Endometrium (tissue), 2 donors: ENCODE measurements around the gene SVIP.

Source experiments
- FAIRE-seq: peaks from 2 replicates; lab custom pipeline; 2012; peaks lifted over from hg19 to GRCh38; lab: Jason Lieb, UNC
- donor health status: control.
- donor health status: control.

Gene SVIP, protein sequence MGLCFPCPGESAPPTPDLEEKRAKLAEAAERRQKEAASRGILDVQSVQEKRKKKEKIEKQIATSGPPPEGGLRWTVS

DNA sequence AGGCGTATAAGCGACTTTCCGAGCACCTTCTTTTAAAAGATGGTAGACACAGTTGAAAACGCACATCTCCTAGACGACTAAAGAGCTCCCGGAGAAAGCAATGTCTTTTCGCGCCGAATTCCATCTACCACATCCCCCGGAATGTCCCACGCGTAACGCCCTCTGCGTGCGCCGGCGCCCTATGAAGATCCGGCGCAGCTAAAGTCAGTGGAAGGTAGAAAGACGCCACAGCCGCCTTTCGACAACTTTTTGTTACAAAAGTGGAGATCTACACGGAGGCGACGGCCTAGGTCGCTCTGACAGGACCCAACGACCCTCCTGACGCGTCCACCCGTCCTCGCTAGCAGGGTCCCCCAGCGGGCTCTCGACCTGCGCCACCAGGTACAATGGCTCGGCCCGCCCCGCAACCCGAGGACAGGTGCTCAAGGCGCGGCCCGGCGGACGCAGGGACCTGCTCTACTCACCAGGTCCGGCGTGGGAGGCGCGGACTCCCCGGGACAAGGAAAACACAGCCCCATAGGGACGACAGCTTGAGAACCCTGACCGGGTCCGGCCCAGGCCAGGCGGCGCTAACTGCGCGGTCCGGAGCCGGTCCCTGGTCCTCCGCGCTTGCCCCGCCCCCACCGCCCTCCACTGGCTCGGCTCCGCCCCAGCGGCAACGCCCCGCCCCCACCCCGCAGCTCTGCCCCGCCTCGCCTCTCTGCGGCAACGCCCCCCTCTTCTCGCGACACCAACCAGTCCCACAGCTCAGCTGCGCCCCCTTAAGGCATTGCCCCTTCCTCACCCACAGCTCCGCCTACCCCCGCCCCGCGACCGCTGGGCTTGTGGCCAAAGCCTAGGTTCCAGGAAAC lies at the start of gene SVIP:
SVIP (minus strand) TSS at position 571 of the 851 bp plus-strand sequence; CDS start at position 518, 53 bp downstream.
- FAIRE-seq = no peak

DNA sequence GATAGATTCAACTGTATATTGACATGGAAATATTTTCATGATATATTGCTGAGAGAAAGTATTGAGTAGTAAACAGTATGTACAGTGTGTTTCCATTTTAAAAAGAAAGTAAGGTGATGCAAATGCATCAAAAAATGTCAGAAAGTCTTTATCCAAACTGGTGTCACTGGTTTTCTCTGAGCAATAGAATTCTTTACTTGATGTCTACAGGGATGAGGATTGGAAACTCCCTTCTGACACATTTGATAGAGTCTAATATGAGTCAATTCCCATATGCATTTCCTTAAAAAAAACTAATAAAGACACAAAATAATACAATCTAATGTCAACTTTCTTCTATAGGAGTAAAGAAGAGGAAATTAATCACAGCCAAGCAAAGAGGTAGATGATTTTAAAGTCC lies 49.0 kb upstream of the SVIP start:
- no peak for FAIRE-seq

DNA sequence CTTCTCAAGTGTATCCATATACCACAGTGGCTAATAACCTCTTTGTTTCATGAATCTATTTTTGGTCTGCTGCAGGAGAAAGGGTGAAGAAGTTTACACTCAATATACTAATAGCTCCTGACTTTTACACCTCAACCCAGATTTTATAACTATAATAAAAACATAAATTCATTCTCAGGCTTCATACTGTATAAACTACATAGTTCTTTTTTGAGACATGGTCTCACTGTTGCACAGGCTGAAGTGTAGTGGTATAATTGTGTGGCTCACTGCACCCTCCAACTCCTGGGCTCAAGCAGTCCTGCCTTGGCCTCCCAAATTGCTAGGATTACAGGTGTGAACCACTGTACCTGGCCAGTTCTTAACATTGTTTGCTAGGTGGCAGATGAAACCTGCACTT lies 48.4 kb upstream of the SVIP start:
- no peak for FAIRE-seq

DNA sequence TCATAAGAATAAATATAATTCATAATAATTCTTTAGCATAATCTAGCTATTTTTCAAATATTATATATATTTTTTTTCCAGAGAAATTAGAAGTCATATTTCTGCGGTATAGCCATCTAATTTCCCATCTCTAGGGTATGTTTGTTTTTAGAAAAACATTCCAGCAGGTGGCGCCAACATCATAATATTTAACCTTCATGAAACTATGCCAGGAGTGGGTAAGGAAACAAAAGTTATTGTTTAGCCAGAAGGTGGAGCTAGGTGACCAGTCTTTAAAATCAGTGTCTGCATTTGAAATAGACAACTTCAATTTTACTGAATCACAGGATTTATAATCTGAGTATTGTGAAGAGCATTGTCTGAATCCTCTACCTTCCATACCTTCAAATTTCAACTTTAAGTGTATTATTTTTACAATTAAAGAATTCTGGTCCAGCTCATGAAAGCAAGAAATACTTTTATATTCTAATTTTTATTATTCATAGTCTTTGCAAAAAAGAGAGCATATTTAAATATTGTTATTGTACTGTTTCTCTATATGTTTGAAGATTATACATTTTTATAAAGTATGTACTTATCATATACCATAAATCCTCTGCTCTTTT lies 46.4 kb upstream of the SVIP start:
- FAIRE-seq = peak; percentile 99

DNA sequence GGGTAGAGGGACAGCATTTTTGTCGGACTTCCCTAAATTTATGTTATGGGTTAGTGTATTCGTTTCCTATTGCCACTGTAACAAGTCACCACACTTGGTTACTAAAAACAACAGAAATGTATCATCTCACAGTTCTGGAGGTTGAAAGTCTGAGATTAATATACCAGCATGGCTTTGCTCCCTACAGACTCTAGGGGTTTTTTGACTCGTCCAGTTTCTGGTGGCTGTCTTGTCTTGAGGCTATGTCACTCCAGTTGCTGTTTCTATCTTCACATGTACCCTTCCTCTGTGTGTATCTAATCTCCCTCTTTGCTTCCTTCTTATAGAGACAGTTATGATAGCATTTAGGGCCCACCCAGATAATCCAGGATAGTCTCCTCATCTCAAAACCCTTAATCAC lies 39.7 kb upstream of the SVIP start:
- no peak for FAIRE-seq

DNA sequence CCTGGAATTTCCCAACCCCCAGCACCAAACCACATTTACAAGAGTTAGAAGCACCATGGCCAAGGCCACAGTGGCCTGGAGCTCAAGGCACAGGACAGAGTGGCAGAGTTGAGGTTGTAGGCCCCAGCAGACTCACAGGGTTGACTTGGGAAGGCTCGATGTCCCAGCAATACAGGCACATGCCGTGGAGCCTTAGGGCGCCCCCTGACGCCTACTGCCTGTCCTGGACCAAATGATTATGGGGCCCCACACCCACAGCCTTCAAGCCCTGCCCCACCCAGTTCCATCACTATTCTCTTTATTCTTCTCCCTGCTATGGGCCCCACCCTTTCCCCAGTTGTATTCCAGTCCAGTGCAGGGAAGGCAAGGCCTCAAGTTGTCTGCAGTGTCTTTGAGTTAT lies 30.6 kb upstream of the SVIP start, which contains the start of gene CCDC179:
CCDC179 (minus strand) TSS at position 234 of the 400 bp plus-strand sequence; CDS start at position 181, 53 bp downstream.
- FAIRE-seq = no peak

DNA sequence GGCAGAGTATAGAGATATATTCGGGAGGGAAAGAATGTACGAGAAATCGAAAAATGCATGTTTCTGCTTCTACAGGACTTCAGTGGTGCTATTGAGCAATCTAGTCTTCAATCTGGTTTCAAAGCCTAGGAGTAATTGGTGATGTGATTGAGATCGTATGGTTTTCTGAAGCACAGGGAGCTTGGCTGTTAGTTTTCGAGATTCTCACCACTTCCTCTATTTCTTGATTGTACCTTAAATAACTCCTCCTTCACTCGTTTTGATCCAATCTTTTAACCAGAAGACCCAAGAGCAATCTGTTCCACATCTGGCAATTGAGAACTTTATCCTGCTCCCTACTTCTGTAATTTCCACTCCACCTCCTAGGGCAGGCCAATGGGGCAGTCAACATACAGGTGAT lies 30.2 kb upstream of the SVIP start:
- FAIRE-seq = no peak

DNA sequence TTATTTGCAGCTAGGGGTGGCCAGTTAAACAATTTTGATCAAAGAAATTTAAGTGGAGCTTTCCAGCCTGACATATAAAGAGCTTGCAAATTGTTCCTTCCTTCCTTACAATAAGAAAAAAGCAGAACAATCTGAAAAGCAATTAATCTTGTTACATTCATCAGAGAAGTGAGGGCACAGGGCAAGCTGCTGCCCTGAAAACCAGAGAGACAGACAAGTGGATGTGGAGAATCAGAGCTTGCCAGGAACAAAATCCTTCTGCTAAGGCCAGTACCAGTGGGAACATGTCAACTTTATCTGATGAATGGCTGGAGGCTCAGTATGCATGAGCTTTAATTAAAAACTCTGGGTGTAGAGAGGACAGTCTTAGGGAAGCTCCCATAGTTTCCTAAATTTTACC lies 21.9 kb upstream of the SVIP start:
- no peak for FAIRE-seq

DNA sequence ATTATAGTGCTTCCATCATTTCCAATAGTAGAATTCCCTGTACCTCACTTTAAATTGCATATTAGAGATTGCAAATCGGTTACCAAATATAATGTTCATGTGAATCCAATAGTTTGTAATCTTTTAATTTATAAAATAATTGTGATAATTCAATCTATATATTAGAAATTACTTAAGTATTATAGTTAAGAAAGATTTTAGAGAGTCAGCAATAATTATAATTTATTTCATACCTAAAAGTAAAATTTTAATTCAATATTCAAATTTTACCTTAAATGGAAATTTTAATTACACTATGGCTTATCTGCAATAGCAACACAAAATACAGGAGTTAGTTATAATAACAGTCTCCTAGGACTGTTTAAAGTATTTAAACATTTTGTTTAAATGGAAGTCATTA lies 17.1 kb upstream of the SVIP start:
- no peak for FAIRE-seq

DNA sequence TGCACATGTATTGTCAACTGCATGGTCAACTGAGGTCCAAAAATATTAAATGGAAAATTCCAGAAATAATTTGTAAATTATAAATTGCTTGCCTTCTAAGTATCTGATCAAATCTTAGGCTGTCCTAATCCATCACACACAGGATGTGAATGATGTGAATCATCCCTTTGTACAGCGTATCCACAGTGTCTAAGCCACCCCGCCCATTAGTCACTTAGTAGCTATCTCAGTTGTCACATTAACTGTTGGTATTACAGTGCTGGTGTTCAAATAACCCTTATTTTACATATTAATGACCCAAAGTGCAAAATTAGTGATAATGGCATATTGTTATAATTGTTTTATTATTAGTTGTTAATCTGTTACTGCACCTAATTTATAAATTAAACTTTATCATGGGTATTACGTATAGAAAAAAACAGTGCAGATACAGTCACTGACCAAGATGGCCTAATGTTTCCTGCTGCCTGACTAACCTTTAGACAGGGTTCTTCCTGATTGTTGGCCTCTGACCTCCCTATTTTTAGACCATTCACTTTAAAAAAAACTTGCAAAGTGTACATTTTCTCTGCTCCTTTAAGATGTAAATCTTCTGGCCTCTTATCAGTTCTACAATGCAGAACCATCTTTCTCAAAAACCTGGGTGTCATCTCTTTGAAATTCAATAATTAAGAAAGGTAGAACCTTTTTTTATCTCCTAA lies 2.9 kb upstream of the SVIP start:
- FAIRE-seq = no peak

DNA sequence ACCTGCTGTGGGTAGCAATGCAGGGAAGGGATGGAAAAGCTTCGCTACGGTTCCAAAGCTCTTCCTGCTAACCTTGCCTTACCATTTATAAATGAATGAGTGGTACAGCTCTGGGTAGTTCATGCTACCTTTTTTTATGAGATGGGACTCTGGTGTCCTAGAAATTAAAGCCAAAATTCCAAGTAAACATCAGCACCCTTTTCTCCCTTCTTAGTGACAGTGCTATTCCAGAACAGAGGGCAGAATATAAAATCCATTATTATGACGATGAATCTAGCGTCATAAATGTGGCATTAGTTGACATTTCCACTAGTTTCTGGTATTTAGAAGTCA lies 447 bp upstream of the SVIP start:
- FAIRE-seq = no peak

DNA sequence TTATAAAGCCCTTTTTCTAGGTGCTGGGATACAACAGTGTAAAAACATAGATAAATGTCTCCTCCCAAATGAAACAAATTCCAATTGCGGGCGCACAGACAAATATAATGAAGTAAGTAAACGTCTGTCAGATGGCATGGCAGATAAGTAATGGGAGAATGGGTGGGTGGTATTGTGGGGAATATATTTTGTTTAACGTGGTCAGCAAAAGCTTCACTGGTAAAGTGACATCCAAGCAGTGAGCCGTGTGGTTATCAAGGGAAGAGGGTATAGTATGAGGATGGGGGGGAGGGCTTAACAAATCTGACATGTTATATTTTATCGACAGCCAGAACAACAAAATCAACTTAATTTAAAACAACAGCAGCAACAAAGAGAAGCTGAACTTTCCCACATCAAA lies 1.2 kb downstream of the SVIP start:
- FAIRE-seq = no peak

DNA sequence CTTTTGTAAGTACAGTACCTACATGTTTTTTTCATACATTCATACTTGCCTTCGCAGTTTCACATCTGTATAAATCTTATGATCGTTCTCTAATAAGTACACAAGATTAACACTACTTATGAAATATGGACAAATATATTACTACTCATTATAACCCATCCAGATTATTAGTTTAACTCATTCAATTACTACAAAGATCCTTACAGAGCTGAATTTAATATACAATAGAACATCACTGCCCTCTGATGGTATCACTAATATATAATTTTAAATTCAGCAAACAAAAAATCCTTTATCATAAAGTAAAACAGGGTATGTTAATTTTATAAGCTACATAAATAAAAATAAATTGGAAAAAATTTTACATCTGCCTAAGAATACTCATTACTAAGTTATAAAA lies 7.4 kb downstream of the SVIP start:
- FAIRE-seq = no peak

DNA sequence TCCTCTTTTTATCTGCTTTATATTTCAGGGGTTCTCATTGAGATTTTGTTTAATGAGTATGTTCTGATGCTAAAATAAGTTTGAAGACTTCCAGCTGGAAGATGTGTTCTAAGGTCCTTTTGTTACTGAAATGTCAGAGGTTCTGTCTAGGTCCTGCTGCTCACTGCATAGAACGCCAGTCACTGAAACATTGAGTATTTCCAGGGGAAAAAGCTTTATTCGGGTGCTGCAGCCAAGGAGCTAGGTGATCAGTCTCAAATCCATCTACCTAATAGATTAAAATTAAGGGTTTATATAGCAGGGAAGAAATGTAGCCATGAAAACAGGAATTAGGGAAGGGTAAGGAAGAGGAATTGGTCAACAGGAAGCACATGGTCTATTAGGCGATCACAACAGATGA lies 19.7 kb downstream of the SVIP start:
- FAIRE-seq = no peak

DNA sequence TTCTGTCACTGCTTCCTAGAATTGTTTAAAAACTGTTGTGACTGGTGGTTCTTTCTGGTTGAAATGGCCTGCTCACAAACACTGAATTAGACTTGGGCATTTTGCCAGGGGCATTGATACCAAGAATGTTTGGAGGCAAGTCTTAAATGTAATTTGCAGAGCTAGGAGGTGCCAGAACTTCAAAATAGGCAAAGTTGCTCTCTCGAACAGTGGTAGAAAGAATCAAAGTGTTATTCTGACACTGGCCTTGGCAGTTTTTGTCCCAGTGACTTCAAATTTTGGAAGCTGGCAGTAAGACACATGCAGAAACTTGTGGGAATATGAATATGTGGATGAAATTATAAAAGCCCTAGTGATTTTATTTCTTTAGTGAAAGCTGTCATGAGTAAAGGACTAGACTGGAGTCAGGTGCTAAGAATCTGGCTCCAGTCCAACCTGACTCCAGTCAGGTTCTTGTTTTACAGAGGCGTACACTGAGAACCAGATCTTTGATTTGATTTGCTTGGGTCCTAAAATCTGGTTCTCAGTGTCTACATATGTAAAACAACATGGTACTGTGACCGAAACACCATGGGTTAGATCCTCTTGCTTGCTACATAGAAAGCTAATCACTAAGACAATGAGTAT lies 20.9 kb downstream of the SVIP start:
- no peak for FAIRE-seq

DNA sequence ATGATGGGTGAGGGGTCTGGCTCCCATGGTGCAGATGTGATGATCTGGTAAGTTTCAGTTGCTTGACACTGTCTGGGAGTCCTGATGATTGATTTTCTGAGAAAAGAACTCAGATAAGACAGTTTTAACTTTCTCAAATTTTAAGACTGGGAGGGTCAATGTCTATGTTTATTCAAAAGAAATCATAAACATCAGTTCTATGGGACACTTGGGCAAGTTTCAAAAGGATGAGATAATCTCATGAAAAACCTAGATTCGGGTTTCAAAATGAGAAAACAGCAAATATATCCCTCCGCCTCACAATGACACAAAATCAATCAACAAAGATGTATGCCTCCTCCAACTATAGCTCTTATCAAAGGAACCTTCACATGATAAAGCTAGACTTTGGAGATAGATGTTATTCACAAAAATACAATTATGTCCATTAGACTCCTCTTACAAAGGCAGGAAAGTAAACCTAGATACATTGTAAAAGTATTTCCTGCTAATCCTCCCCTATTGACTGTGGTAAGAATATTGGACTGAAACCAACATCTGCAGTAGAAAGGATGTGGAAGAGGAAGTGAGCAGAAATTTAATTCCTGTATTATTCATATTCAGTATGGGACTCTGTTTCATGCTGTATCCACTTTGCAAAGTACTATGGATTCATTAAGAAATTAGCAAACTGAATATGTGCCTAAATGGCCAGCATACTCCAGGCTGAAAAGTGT lies 21.6 kb downstream of the SVIP start:
- FAIRE-seq = no peak

DNA sequence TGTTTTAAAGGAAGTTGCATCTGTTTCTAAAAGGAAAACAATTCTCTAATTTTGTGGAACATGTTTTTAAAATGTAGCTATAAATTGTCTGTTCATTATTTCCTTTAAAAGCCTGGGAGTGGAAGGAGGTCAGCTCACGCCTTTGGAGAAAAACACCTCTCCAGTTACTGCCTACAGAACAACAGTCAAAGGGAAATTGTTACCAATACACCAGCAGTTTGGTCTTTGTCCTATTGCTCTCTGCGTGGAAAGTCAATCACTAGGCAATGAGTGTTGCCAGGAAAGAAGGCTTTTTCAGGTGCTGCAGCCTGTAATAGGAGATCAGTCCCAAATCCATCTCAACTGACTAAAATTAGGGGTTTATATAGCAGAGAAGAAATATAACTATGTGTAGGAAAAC lies 22.2 kb downstream of the SVIP start:
- FAIRE-seq = no peak

DNA sequence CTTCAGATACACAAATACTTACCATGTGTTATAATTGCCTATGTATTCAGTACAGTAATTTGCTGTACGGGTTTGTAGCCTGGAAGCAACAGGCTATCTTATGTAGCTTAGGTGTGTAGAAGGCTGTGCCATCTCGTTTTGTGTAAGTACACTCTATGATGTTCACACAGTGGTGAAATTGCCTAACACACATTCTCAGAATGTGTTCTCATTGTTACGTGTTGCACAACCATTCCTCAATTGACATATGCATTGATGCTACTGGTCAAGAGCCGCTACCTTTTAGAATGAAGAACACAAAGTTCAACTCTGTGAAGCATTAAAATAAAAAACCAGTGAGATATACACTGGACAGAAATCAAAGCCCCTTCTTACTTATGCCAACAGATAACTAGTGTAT lies 26.7 kb downstream of the SVIP start:
- FAIRE-seq = no peak

DNA sequence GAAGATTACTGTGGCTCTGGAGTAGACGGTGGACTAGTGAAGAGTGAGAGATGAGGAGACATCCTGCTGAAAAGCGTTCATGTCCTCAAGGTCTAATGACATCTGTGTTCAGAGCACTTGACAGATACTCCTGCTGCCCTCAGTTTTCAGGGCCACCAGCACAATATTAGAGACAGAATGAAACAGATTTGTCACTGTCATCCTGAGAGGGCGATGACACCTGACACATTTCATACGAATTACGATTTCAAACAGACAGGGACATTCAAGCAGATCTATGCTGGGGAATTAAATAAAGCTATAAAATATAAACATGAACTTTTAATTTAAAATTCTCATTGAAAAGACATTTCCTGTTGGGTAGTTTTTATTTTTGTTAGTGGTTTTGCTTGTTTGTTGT lies 29.1 kb downstream of the SVIP start:
- FAIRE-seq = no peak

DNA sequence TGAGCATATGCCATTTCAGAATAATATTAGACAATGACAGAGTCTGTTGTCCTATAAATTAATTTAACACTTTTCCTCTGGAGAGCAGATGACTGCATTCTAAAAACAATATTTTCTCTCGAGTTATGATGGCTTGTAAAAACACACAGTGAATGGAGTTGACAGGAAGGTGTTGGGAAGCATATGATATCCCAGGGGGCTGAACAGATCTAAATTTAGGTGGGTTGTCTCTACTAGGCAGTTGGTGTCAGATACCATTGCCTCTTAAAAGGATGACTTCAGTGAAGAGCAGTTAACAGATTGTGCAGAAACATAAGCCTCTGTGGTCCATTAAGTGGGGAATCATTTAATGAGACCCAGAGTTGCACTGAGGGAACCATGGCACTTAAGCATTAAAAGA lies 30.7 kb downstream of the SVIP start:
- FAIRE-seq = no peak

DNA sequence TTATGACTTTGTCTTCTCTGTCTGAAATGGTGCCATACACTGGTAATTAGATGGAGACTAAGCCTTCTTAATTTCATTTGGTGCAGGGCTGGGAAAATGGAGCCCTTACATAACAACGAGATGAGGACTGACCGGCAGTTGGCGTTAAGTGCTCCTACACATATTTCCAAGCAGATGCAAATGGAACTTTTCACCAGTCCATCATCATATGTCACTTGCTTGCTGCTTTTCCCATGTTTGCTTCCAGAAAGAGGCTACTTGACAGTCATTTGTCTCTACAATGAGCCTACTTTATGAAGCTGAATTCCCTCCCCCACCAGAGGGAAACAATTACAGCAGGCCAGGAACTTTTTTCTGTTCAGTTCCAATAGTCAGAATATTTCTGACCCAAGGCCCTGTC lies 32.6 kb downstream of the SVIP start:
- no peak for FAIRE-seq

DNA sequence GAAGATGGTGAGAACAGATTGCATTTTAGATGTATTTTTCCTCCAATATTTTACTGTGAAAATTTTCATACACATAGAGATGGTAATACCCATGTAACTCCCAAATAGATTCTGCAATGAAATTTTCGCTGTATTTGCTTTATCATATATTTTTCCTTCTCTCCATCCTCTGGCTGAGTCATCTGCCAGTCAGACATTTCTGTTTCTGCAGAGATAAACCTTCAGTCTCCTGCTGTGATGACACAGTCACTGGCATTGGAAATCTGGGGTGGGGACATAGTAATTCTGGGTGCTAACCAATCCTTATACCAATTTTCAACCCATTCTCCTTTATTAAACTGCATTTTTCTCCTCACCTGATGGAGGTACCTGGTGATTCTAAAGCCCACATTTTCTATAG lies 33.7 kb downstream of the SVIP start:
- FAIRE-seq = no peak
